ENCODE measurements around the gene GLIS1.

The GLIS1 gene

DNA sequence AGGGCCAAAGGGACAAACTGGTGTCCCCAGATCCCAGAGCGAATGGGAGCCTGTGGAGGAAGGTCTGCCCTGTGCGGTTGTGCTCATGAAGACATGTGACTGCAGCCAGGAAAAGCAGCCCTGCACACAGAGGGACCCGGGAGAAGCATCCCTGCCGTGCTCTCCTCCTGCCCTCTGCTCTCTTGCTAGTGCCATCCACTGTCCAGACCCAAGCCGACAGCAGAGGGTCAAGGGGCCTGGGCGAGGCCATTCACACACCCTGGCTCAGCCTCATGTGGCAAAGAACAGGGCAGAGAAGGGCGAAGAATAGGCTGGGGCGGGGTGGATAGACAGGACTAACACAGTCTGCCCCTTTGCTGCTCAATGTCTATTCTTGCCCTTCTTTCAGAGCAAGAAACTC is 262.4 kb downstream of the GLIS1 start:
- no peak for DNase-seq

DNA sequence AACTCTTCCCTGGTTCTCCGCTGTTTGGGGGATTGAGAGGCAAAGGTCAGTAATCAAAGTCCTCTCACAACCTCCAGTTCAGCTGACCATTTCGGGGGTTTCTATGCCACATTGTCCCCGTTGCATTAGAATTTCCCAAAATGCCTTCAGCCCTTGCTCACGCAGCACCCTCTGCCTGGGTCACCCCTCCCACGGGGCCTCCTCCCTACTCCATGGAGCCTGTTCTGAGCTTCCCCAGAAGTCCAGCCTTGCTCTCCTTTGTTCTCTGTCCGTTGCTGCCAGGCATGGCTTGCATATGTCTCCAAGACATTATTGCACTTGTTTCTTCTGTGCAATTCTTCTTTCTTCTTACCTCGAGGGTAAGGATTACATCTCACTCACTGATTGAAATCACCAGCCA is 263.3 kb downstream of the GLIS1 start:
- DNase-seq: no peak

DNA sequence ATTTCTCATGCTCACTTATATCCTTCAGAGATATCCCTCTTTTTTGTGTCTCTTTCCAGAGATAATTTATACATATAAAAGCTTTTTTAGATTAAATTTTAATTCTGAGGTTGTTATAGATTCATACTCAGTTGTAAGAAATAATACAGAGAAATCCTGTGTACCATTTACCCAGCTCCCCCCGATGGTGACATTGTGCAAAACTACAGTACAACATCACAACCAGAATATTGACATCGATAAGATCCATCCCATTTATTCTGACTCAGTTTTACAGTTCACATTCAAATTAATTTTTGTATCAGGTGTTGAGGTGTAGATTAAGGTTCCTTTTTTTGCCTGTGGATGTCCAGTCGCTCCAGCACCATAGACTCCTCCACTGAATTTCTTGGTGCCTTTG is 265.5 kb downstream of the GLIS1 start:
- DNase-seq: peak; percentile 16

- DNase-seq: no peak
These were observed 268.0 kb downstream of the GLIS1 start for GRCh38 chr1:53471000-53471399.

DNA sequence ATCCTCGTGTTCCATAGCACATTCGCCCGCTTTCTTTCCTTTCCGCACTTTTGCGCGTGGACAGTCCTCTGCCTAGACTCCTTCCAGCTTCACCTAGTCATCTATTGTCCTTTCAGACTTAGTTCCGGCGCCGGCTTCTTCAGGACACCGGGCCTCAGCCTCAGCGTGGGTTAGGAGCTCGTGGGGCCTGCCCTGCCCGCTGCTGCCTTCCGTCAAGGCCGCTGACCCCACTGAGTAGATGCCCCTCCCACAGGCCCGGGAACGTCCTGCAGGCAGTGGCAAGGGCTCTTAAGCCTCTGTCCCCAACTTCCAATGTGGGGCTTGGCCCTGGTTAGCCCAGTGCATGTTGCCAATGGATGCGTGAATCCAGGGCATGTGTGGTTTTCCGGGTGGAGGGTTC is 268.4 kb downstream of the GLIS1 start:
- DNase-seq: no peak

- no peak for DNase-seq
These were observed 268.8 kb downstream of the GLIS1 start for GRCh38 chr1:53470155-53470554.

- DNase-seq: no peak
These were observed 269.6 kb downstream of the GLIS1 start for GRCh38 chr1:53469373-53469772.

GRCh38 chr1:53468374-53468773 is 270.6 kb downstream of the GLIS1 start:
- DNase-seq: no peak

DNA sequence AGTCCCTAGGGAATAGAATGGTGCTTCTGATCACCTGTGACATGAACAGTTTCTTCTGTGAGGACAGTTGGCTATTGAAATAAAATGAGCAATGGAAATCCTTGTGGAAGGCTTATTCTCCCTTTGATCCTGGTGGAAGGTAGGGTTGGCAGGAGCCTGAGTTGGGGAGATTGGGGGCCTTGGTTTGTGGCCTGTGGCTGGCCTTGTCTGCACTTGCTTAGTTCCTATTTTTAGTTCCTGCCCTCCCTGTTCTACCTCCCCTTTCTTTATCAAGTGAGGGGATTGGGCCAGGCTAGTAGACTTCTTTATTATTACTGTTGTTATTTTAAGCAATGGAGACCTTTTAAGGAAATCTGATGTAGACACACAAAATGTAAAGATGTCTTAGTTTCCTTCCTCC is 271.6 kb downstream of the GLIS1 start:
- DNase-seq: no peak

- no peak for DNase-seq
These were observed 273.7 kb downstream of the GLIS1 start for GRCh38 chr1:53465023-53465957.

DNA sequence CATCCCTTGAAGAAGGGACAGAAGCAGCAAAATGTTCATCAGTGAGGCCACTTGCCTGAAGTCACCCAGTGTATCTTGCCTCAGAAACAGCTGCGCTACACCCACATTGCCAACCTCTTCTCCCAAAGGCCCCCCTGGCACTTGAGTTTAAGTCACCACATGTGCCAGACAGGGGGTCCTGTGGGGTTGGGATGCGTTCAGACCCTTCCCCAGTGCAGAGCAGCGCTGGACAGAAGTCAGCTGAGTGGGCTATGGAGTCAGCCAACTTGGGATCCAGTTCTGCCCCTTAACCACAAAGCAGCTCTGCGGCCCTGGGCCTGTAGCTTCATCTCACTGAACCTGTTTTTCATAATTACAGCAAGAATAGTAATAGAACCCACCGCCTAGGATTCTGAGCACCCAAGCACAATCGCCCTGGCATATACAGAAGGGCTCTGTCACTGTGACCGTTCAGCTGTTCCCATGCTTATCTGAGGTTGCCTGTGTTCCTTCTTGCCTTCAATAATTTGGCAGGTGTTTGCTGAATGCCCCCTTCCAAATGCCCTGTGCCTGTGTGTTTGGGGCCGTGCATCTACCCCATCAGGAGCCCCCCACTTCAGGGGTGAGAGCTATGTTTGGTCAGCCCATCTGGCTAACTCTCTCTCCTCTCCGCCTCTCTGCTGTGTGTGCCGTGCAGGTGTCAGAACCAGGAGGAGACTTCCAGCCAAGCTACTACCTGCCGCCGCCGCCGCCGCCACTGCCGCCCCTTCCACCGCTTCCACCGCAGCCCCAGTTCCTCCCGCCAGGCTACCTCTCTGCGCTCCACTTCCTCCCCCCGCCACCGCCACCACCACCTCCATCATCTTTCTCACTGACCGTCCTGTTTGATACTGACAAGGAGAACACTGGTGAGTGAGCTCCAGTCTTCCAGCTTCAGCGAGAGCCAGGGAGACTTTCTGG is 274.7 kb downstream of the GLIS1 start:
- DNase-seq: no peak

GRCh38 chr1:53462769-53463501 is 276.0 kb downstream of the GLIS1 start:
- DNase-seq: no peak

- no peak for DNase-seq
These were observed 276.8 kb downstream of the GLIS1 start for GRCh38 chr1:53462193-53462592.

DNA sequence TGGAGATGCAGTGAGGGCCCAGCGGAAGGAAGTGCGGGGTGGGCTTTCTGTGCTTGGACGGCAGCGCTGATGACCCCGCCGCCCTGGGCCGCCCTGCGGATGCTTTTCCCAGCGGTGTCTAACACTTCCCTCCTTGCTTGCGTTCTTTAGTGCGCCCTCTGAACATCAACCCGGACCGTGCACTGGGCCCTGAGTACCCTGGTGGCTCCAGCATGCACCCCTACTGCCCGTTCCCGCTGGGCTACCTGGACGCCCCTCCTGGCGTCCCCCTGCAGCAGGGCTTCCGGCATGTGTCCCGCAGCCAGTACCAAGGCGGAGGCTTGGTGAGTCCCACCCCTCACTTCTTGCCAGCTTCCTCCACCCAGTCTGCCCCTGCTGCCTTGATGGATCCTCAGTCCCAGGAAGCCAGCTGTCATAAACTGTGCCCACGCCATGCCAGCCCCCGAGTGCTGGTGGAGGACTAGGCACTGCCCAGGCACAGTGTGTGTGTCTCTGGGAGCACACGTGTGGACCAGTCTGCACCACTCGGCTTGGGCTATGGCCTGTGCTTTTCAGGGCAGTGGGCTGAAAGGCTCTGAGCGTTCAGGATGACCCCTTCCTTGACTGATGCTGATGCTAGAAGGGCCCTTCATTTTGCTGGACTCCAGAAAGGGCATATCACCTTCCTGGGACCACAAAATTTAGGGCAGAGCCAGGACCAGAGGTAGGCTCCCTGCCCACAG is 277.5 kb downstream of the GLIS1 start:
- DNase-seq: no peak

- no peak for DNase-seq
These were observed 278.2 kb downstream of the GLIS1 start for GRCh38 chr1:53460666-53461322.

DNA sequence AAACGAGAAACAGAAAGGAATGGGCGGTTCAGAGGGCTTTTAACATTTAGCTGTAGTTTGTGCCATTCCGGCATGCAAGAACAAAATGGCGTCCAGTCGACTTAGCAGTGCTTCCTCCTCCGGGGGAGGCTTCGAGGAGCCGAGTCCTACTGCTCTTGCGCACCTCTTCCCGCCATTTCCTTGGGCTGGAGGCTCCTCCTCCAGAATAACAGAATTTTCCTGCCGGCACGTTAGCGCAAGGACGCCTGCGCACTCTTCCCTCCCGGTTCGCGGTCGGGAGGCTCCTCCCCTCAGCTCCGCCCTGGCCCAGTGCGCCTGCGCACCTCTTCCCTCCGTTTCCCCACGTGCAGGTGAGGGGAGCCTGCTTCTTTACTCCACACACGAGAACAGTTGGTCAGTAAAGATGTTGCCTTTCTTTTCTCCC is 278.7 kb downstream of the GLIS1 start:
- DNase-seq: no peak

DNA sequence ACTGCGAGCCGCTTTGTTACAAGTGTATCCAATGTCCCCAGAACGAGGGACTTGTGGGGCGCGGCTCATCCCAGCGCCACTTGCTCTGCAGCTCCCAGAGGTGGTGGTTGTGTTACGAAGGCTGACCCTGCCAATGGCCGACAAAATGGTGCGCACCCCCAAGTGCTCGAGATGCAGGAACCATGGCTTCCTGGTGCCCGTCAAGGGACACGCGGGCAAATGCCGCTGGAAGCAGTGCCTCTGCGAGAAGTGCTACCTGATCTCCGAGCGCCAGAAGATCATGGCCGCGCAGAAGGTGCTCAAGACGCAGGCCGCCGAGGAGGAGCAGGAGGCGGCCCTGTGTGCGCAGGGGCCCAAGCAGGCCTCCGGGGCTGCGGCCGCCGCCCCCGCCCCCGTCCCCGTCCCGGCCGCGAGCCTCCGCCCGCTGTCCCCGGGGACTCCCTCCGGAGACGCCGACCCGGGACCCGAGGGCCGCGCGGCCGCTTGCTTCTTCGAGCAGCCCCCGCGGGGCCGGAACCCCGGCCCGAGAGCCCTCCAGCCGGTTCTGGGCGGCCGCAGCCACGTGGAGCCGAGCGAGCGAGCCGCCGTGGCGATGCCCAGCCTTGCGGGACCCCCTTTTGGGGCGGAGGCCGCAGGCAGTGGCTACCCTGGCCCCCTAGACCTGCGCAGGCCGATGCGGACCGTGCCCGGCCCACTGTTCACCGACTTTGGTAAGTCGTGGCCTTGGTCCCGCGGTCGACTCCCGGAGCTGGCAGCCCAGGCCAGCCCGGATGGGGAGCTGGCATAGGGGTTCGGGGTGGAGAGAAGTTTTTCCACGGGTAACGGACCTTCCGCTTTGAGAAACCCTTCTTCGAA is 279.4 kb downstream of the GLIS1 start, which contains the start of gene DMRTB1:
Gene DMRTB1, plus strand, starts transcription at position 79 of the 855 bp plus-strand sequence. Its CDS starts 55 bp downstream, at position 134.
- no peak for DNase-seq

GRCh38 chr1:53458634-53459033 is 280.3 kb downstream of the GLIS1 start:
- no peak for DNase-seq

All from activated CD4-positive, alpha-beta T cell treated with anti-CD3 and anti-CD28 coated beads, Interleukin-2, amount 50 U/mL, for 16 hours (primary cell).